VCaP (cell line): ENCODE data around the gene CCDC141.

Source experiments
- H3K27ac ChIP-seq: fragments of 450-650 bp; 2 replicates; pipeline ENCODE4 v1.5.1; 2017
- TF ChIP-seq, protein P1 (sequence below): fragments of 450-650 bp; conservative IDR thresholded peaks from 2 replicates; pipeline ENCODE4 v1.5.1; 2017; ENCODE audit warnings: mild to moderate bottlenecking, moderate library complexity

Gene CCDC141

DNA sequence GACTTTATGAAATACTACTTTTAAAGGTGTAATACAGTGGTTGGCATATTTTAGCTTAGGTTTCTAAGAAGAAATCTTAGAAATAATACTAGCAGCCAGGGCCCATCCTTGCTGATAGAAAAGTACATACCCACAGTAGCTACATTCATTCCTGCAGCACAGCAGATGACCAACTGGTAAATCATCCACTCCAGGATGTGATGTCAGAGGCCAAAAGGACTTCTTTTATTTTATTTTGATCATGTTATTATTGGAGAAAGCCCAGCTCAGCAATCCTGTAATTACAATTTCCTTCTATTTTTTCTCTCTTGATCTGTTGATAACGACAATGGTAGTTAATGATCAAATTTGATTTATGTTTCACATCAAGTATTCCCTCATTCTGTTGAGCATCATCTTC is 224.8 kb downstream of the CCDC141 start:
- H3K27ac ChIP-seq, result no peak overlapping the region
- TF ChIP-seq, protein P1, sequence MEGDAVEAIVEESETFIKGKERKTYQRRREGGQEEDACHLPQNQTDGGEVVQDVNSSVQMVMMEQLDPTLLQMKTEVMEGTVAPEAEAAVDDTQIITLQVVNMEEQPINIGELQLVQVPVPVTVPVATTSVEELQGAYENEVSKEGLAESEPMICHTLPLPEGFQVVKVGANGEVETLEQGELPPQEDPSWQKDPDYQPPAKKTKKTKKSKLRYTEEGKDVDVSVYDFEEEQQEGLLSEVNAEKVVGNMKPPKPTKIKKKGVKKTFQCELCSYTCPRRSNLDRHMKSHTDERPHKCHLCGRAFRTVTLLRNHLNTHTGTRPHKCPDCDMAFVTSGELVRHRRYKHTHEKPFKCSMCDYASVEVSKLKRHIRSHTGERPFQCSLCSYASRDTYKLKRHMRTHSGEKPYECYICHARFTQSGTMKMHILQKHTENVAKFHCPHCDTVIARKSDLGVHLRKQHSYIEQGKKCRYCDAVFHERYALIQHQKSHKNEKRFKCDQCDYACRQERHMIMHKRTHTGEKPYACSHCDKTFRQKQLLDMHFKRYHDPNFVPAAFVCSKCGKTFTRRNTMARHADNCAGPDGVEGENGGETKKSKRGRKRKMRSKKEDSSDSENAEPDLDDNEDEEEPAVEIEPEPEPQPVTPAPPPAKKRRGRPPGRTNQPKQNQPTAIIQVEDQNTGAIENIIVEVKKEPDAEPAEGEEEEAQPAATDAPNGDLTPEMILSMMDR, result no peak

DNA sequence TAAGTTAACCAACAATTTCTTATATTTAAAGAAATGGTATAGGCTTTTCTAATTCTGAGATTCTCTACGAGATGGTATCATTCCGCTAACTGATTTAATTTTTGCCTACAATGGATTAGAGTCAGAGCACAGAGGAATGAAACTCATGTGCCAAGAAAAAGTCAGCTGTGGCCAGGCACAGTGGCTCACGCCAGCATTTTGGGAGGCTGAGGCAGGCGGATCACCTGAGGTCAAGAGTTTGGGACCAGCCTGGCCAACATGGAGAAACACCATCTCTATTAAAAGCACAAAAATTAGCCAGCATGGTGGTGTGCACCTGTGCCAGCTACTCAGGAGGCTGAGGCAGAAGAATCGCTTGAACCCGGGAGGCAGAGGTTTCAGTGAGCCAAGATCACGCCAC is 225.8 kb downstream of the CCDC141 start:
- TF ChIP-seq, protein P1, result no peak
- no peak overlapping the region for H3K27ac ChIP-seq

DNA sequence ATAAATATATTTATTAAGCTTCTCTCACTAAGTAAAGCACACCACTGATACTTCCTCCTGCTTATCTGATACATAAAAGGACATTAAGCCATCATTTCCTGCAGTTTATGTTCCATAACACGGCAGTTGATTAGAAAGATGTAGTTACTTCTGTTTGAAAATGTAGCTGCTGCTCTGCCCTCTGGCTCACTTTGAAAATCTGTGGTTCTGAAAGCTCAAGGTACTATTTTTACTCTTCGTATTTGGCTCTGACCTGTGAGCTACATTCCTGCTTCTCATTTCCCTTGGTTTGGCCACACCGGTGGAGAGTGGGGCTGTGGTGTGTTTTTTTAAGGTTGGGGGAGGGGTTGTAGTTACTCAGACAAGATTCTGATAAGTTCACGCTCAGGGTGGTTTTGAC is 229.9 kb downstream of the CCDC141 start:
- TF ChIP-seq, protein P1, result no peak
- H3K27ac ChIP-seq, result peak overlapping the region; percentile 66

DNA sequence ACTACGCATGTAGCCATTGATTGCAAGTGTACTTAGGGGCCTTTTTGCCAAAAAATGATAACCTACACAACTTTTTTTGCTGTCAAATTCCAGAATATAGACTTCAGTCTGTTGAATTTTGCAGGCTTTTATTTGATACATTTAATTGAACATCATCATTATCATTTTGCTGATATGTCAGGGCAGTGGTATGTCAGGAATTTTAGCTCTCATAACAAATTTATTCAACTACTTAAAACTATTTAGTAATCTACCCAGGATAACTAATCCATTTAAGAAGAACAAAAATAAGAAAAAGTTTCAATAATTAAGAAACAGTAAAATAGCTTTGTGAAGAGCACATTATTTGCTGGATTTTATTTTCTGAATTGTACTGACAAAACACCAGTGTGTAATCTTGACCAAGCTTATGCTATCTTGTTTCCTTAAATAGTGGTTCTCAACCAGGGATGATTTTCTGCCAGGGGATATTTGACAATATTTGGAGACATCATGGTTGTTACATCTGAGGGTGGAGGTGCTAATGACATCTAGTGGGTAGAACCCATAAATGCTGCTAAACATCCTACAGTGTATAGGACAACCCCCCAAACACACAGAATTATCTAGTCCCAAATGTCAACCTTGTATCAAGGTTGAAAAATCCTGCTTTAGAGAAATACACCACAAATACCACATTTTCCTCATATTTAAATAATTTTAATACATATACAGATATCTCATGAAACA is 230.6 kb downstream of the CCDC141 start:
- TF ChIP-seq, protein P1, result no peak
- H3K27ac ChIP-seq, result peak overlapping the region; percentile 66

DNA sequence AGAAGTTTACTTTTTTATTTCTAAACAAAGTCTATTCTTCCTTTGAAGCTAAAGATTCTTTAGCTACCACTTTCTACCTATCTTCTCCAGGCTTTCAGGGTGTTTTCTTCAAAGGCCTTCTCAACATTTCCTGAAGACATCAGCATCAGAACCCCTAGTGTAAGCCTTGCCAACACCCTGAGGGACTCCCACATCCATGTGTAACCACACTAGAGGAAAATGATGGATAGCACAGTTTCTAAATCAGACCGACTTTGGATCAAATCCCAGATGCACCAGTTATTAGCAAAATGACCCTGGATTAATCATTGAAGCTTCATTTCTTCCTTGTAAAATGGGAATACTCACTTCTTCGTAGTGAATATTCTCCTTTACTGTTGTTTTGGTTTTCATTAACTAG is 238.0 kb downstream of the CCDC141 start:
- no peak overlapping the region for H3K27ac ChIP-seq
- TF ChIP-seq, protein P1, result no peak

DNA sequence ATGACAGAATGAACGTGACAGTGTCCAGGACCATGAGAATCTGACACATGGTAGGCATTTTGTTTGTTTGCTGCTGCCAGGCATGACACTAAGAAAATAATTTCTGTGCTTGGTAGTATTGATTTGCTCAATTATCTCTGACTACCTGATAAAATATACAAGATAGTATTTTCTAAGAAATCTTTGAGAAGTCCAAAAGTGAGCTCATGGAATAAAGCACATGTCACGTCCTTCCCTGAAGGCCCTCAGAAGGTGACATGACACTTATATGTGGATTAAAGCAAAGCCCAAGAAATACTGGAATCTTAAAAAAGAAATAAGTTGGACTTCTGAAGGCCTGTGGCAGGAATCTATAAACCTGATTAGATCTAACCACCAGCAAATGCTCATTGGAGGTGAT is 238.9 kb downstream of the CCDC141 start:
- H3K27ac ChIP-seq, result no peak overlapping the region
- TF ChIP-seq, protein P1, result no peak

DNA sequence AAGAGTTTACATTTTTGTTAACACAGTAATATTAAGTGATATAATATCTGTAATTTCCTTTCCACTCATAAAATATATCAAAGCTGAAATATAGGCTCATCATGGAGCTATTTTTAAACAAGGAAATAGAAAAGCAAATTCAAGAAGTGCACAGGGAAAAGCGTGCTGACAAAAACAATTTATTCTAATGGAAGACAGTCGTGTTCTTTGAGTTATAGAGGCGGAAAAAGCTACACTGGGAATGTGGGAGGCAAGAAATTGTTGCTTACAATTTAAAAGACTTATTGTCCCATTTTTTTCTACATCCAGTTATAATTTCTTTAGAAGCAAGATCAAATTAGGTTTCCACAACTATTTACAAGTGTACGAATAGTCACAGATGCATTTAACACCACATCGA is 239.5 kb downstream of the CCDC141 start:
- TF ChIP-seq, protein P1, result no peak
- H3K27ac ChIP-seq, result no peak overlapping the region
